ENCODE data around the gene YIF1B. TPM values are rescaled to one million over a fixed set of nuclear protein-coding genes. Genes with fewer than 3 reads are reported as not detected.

Gene YIF1B
- polyA plus RNA-seq, 1 donor (not counting 4 experiments of a cell fraction or from before 2014, with no cell fraction given), result 38.1 TPM

DNA sequence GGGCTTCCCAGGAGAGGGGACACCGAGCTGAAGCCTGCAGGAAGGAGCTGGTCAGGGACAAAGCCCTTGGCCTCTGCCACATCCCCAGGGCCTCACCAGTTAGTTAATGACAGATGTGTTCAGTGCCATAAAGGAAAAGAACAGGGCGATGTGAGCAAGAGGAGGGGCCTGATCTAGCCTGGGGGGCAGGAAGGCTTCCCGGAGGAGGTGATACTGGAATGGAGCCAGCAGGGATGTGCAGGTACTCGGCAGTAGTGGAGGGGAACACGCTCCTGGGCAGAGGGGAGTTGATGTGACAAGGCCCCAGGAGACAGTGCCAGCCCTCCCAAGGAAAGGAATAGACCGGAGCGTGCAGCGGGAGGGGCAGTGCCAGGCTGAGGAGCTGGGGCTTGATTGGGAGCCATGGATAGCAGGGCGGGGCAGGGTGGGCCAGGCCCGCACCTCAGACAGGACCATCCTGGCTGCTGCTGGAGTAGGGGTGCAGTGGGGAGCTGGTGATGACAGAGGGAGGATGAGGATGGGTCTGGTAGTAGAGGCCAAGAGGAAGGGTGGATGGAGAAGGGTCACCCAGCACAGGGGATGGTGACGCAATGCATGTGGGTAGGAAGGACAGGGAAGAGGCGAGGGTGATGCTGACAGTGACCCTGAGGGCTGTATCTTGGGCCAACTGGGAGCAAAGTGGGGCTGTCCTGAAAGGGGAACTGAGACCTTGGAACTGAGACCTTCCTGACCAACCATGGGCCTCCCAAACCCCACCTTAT is 7.6 kb downstream of the YIF1B start:
- Histone ChIP-seq H3K79me2 (ENCODE audit: control insufficient read depth, insufficient read depth, low read length) (peaks cover 22% of the 10 kb centered on the region), H2AFZ (ENCODE audit: control insufficient read depth, low read length) (no peak overlapping the region), H3K9me1 (ENCODE audit: control insufficient read depth, extremely low read depth, insufficient read depth, low read length) (no peaks in the 10 kb centered on the region), H3K4me2 (ENCODE audit: control insufficient read depth, extremely low read depth, insufficient read depth, low read depth, low read length) (no peak overlapping the region), H3K27ac (ENCODE audit: control insufficient read depth, insufficient read depth, low read length) (no peak overlapping the region), H3K9me3 (ENCODE audit: control insufficient read depth, low read depth, low read length) (no peaks in the 10 kb centered on the region), H3K4me1 (ENCODE audit: control insufficient read depth, extremely low read depth, insufficient read depth, low read length) (peaks cover 20% of the 10 kb centered on the region), H3K9ac (ENCODE audit: control insufficient read depth, extremely low read depth, insufficient read depth, low read length) (no peak overlapping the region), H3K36me3 (ENCODE audit: control insufficient read depth in 2 of 2, extremely low read depth in 1 of 2, insufficient read depth in 2 of 2, low read length in 2 of 2) (peaks cover 6 to 30% of the 10 kb centered on the region in 2 experiments), H4K20me1 (ENCODE audit: control insufficient read depth, extremely low read depth, insufficient read depth, low read length) (no peaks in the 10 kb centered on the region), H3K27me3 (ENCODE audit: control insufficient read depth, extremely low read depth, insufficient read depth, low read length) (no peaks in the 10 kb centered on the region), H3K4me3 (ENCODE audit: control insufficient read depth in 2 of 3, extremely low read depth in 1 of 3, insufficient read depth in 2 of 3, low read depth in 1 of 3, low read length in 3 of 3) (no peak overlapping the region)
- dilution Hi-C loops (cut with MboI; ENCODE audit: extremely low pct_ligation_motif_present, low sequenced_read_pairs), result no loop called here
- DNase-seq (ENCODE audit: low read depth, low spot score) (no peak), FAIRE-seq (no peak)
- no peak for TF ChIP-seq EZH2 (IDR thresholded peaks at IDR 0.05; ENCODE audit: low read length)
- TF ChIP-seq, protein P1, sequence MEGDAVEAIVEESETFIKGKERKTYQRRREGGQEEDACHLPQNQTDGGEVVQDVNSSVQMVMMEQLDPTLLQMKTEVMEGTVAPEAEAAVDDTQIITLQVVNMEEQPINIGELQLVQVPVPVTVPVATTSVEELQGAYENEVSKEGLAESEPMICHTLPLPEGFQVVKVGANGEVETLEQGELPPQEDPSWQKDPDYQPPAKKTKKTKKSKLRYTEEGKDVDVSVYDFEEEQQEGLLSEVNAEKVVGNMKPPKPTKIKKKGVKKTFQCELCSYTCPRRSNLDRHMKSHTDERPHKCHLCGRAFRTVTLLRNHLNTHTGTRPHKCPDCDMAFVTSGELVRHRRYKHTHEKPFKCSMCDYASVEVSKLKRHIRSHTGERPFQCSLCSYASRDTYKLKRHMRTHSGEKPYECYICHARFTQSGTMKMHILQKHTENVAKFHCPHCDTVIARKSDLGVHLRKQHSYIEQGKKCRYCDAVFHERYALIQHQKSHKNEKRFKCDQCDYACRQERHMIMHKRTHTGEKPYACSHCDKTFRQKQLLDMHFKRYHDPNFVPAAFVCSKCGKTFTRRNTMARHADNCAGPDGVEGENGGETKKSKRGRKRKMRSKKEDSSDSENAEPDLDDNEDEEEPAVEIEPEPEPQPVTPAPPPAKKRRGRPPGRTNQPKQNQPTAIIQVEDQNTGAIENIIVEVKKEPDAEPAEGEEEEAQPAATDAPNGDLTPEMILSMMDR (optimal IDR thresholded peaks at IDR 0.05 in 1 of 3, IDR thresholded peaks at IDR 0.05 in 1 of 3, conservative IDR thresholded peaks at IDR 0.05 in 1 of 3; ENCODE audit: extremely low read depth in 1 of 3, insufficient read depth in 2 of 3, low read length in 3 of 3), result no peak

DNA sequence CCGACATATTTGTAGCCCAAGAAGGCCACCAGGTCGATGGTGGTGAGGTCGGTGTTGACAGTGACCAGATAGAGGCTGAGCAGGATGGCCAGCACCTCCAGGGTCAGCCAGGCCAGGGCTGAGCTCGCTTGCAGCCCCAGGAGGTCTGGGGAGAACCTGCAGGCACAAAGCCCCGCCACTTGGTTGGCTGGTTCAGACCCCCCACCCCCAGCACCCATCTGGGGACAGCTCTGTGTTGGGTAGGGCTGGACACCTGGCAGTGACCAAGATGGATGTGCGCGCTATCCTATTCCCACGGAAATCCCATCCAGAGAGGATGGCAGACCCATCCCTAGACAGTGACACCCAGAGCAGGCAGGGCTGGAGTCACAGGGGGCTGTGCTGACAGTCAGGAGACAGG is 8.2 kb downstream of the YIF1B start:
- FAIRE-seq (no peak), DNase-seq (ENCODE audit: low read depth, low spot score) (no peak)
- Histone ChIP-seq H3K27ac (ENCODE audit: control insufficient read depth, insufficient read depth, low read length) (no peak overlapping the region), H3K4me3 (ENCODE audit: control insufficient read depth in 2 of 3, extremely low read depth in 1 of 3, insufficient read depth in 2 of 3, low read depth in 1 of 3, low read length in 3 of 3) (no peak overlapping the region), H3K27me3 (ENCODE audit: control insufficient read depth, extremely low read depth, insufficient read depth, low read length) (no peaks in the 10 kb centered on the region), H3K4me2 (ENCODE audit: control insufficient read depth, extremely low read depth, insufficient read depth, low read depth, low read length) (no peak overlapping the region), H2AFZ (ENCODE audit: control insufficient read depth, low read length) (no peak overlapping the region), H3K79me2 (ENCODE audit: control insufficient read depth, insufficient read depth, low read length) (peaks cover 22% of the 10 kb centered on the region), H3K9me1 (ENCODE audit: control insufficient read depth, extremely low read depth, insufficient read depth, low read length) (no peaks in the 10 kb centered on the region), H3K9me3 (ENCODE audit: control insufficient read depth, low read depth, low read length) (no peaks in the 10 kb centered on the region), H4K20me1 (ENCODE audit: control insufficient read depth, extremely low read depth, insufficient read depth, low read length) (no peaks in the 10 kb centered on the region), H3K4me1 (ENCODE audit: control insufficient read depth, extremely low read depth, insufficient read depth, low read length) (peaks cover 23% of the 10 kb centered on the region), H3K36me3 (ENCODE audit: control insufficient read depth in 2 of 2, extremely low read depth in 1 of 2, insufficient read depth in 2 of 2, low read length in 2 of 2) (peaks cover 6 to 30% of the 10 kb centered on the region in 2 experiments), H3K9ac (ENCODE audit: control insufficient read depth, extremely low read depth, insufficient read depth, low read length) (no peak overlapping the region)
- dilution Hi-C loops (cut with MboI; ENCODE audit: extremely low pct_ligation_motif_present, low sequenced_read_pairs), result no loop called here
- TF ChIP-seq, protein P1 (optimal IDR thresholded peaks at IDR 0.05 in 1 of 3, IDR thresholded peaks at IDR 0.05 in 1 of 3, conservative IDR thresholded peaks at IDR 0.05 in 1 of 3; ENCODE audit: extremely low read depth in 1 of 3, insufficient read depth in 2 of 3, low read length in 3 of 3), result no peak
- no peak for TF ChIP-seq EZH2 (IDR thresholded peaks at IDR 0.05; ENCODE audit: low read length)
